HepG2 (cell line): Measurements from ENCODE around the gene RNU6-1. TPM values are rescaled to one million over a fixed set of nuclear protein-coding genes. Genes with fewer than 3 reads are reported as not detected.

ENCODE experiments used
- ARNTL ChIP-seq: sonication (generic); formaldehyde crosslinking; IDR thresholded peaks from 2 replicates; pipeline ENCODE4 v1.4.0; 2020; ENCODE audit warnings: mild to moderate bottlenecking, missing genetic modification reagents
- BCL6 ChIP-seq: IDR thresholded peaks from 2 replicates; pipeline ENCODE4 v1.6.1; 2016; ENCODE audit warnings: missing genetic modification reagents, missing compliant biosample characterization
- CENPBD1 ChIP-seq: sonication (generic); formaldehyde crosslinking; IDR thresholded peaks from 2 replicates; pipeline ENCODE4 v1.8.0; 2022; ENCODE audit warnings: missing genetic modification reagents, low read depth, mild to moderate bottlenecking, borderline replicate concordance
- CENPX ChIP-seq: sonication (generic); formaldehyde crosslinking; IDR thresholded peaks from 2 replicates; pipeline ENCODE4 v1.9.0; 2021; ENCODE audit warnings: mild to moderate bottlenecking, missing genetic modification reagents, moderate library complexity
- DMAP1 ChIP-seq: IDR thresholded peaks from 2 replicates; pipeline ENCODE4 v1.6.1; 2016
- EP300 ChIP-seq, 3 experiments: sonication (generic) in 1 of 3; formaldehyde crosslinking in 1 of 3; IDR thresholded peaks; 2 replicates each; pipeline versions ENCODE4 v1.5.1 to v1.6.1; 2011 to 2020; ENCODE audit warnings: low read depth in 2 of 3, low read length in 2 of 3, borderline replicate concordance in 1 of 3, improper control_type of control experiment in 1 of 3, mild to moderate bottlenecking in 1 of 3, missing genetic modification reagents in 1 of 3, moderate library complexity in 1 of 3
- ERF ChIP-seq: IDR thresholded peaks from 2 replicates; pipeline ENCODE4 v1.6.1; 2018; ENCODE audit warnings: missing biosample characterization, missing genetic modification reagents
- FOXA3 ChIP-seq: IDR thresholded peaks from 2 replicates; pipeline ENCODE4 v1.6.1; 2016; ENCODE audit warnings: missing genetic modification reagents, missing compliant biosample characterization
- FOXM1 ChIP-seq: sonication (generic); formaldehyde crosslinking; IDR thresholded peaks from 2 replicates; pipeline ENCODE4 v1.5.0; 2020; ENCODE audit warnings: missing genetic modification reagents
- HNF4G ChIP-seq, 2 experiments: sonication (generic) in 1 of 2; formaldehyde crosslinking in 1 of 2; IDR thresholded peaks; 2 replicates each; pipeline versions ENCODE4 v1.4.0 to v1.6.1; 2011 to 2020; ENCODE audit warnings: borderline replicate concordance in 2 of 2, low read depth in 2 of 2, mild to moderate bottlenecking in 2 of 2, low read length in 1 of 2, missing genetic modification reagents in 1 of 2, moderate library complexity in 1 of 2
- HOMEZ ChIP-seq: IDR thresholded peaks from 2 replicates; pipeline ENCODE4 v1.6.1; 2016; ENCODE audit warnings: low read depth
- MIXL1 ChIP-seq: IDR thresholded peaks from 2 replicates; pipeline ENCODE4 v1.6.1; 2016
- PAXIP1 ChIP-seq: sonication (generic); formaldehyde crosslinking; conservative IDR thresholded peaks from 2 replicates; pipeline ENCODE4 v1.4.0; 2020; ENCODE audit warnings: mild to moderate bottlenecking, missing genetic modification reagents, moderate library complexity
- SNRNP70 ChIP-seq: fragments of 200-400 bp; formaldehyde crosslinking; IDR thresholded peaks from 2 replicates; pipeline ENCODE4 v1.6.1; 2017; ENCODE audit warnings: mild to moderate bottlenecking, low read depth, low read length, moderate library complexity
- SSRP1 ChIP-seq: IDR thresholded peaks from 2 replicates; pipeline ENCODE4 v1.6.1; 2016; ENCODE audit warnings: control low read depth
- ZBTB38 ChIP-seq: sonication (generic); formaldehyde crosslinking; IDR thresholded peaks from 2 replicates; pipeline ENCODE4 v1.5.1; 2020; ENCODE audit warnings: mild to moderate bottlenecking, missing genetic modification reagents
- ZMYM3 ChIP-seq: sonication (generic); formaldehyde crosslinking; IDR thresholded peaks from 2 replicates; pipeline ENCODE4 v1.5.1; 2020; ENCODE audit warnings: mild to moderate bottlenecking, missing genetic modification reagents
- ZNF331 ChIP-seq: sonication (generic); formaldehyde crosslinking; IDR thresholded peaks from 2 replicates; pipeline ENCODE4 v1.4.0; 2020; ENCODE audit warnings: missing genetic modification reagents
- ZNF619 ChIP-seq: sonication (generic); formaldehyde crosslinking; IDR thresholded peaks from 2 replicates; pipeline ENCODE4 v1.4.0; 2020; ENCODE audit warnings: mild to moderate bottlenecking, missing genetic modification reagents
- polyA plus RNA-seq, 8 experiments: library from polyadenylated mRNA; depleted of rRNA in 3 of 8; stranded (reverse) in 7 of 8; unstranded in 1 of 8; fragments of >200 nt; fragmentation: Illumina TruSeq in 4 of 8; extraction: Trizol in 4 of 8; gene quantifications; 2 replicates each; pipeline versions ENCODE4 v1.2.1 to v1.2.3, GENCODE V29; 2011 to 2016; ENCODE audit warnings: low read depth in 4 of 8, missing spikeins in 1 of 8, mixed read lengths in 1 of 8; ENCODE audit not compliant: insufficient read depth in 1 of 8
- total RNA-seq, 5 experiments: library from RNA; depleted of rRNA; stranded (reverse); fragments of >200 nt; fragmentation: Illumina TruSeq; extraction: Trizol; gene quantifications; 2 replicates each; pipeline ENCODE4 v1.2.3, GENCODE V29; 2016; ENCODE audit warnings: low read depth in 1 of 5
- TF ChIP-seq, protein P1 (sequence below): sonication (generic); formaldehyde crosslinking; IDR thresholded peaks from 2 replicates; pipeline ENCODE4 v1.4.0; 2020; ENCODE audit warnings: missing genetic modification reagents

RNU6-1 gene
- total and polyA plus RNA-seq, 2 of the 13 experiments (the other 11 are each of a cell fraction or from before 2014, with no cell fraction given): under 0.01 TPM; not detected in 1

GRCh38 chr15:67854358-67854757 is 14.5 kb upstream of the RNU6-1 start (continued):
- TF ChIP-seq, protein P1, sequence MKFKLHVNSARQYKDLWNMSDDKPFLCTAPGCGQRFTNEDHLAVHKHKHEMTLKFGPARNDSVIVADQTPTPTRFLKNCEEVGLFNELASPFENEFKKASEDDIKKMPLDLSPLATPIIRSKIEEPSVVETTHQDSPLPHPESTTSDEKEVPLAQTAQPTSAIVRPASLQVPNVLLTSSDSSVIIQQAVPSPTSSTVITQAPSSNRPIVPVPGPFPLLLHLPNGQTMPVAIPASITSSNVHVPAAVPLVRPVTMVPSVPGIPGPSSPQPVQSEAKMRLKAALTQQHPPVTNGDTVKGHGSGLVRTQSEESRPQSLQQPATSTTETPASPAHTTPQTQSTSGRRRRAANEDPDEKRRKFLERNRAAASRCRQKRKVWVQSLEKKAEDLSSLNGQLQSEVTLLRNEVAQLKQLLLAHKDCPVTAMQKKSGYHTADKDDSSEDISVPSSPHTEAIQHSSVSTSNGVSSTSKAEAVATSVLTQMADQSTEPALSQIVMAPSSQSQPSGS: 0 out of 2 replicates have a peak, but pooled peaks have one; percentile 23
- TF ChIP-seq BCL6 (CRISPR knock-in tag) (0 out of 2 replicates have a peak, but pooled peaks have one; percentile 23), ZNF619 (CRISPR knock-in tag) (no peak), ZNF331 (CRISPR knock-in tag) (no peak), FOXA3 (CRISPR knock-in tag) (0 out of 2 replicates have a peak, but pooled peaks have one; percentile 12), ZBTB38 (peak; percentile 85), HNF4G (IDR thresholded peaks at IDR 0.05; ENCODE audit: borderline replicate concordance, low read depth, low read length) (peak; percentile 58), HNF4G (CRISPR knock-in tag; IDR thresholded peaks at IDR 0.05; ENCODE audit: borderline replicate concordance, low read depth) (no peak; the same call in 1 of the 2 replicates), EP300 (IDR thresholded peaks at IDR 0.05; ENCODE audit: low read depth in 2 of 2, low read length in 2 of 2) (peak in 1 of 2 experiments; percentile 64; a peak in 2 of 4 replicates), EP300 (CRISPR knock-in tag; IDR thresholded peaks at IDR 0.05; ENCODE audit: borderline replicate concordance) (no peak), SNRNP70 (no peak), HOMEZ (no peak), DMAP1 (CRISPR knock-in tag) (peak; percentile 52; the same call in 1 of the 2 replicates), ERF (CRISPR knock-in tag) (peak; percentile 38; the same call in 1 of the 2 replicates), CENPBD1 (CRISPR knock-in tag) (no peak), ARNTL (CRISPR knock-in tag) (peak; percentile 68; the same call in 1 of the 2 replicates), SSRP1 (no peak), FOXM1 (no peak), ZMYM3 (peak; percentile 35; the same call in 1 of the 2 replicates), MIXL1 (0 out of 2 replicates have a peak, but pooled peaks have one; percentile 56), PAXIP1 (CRISPR knock-in tag) (peak; percentile 77), CENPX (CRISPR knock-in tag) (no peak)
